Measurements from ENCODE around the gene ZNF581. TPM values are rescaled to one million over a fixed set of nuclear protein-coding genes. Genes with fewer than 3 reads are reported as not detected.

ZNF581 gene
- total RNA-seq, 1 experiment from 2014 or later: 65.1 TPM

DNA sequence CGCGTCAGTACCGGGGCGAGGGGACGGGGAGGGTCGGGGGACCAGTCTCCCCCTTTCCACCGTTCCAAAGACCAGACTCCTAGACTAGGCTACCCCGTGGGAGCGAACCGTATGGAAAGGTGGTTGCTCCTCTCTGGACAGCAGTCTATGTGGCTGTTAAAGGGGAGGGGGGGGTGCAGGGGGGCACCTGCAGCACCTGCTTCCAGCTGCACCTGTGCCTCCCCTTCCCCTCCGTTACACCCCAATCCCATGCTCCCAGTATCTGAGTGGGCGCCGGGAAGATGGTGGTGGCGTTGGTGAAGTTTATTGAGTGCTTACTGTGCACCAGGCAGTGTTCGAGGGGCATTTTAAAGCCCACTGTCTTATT lies 42.8 kb upstream of the ZNF581 start:
- H3K4me1 ChIP-seq (ENCODE audit: insufficient read depth, low read length): peaks cover 2% of the 10 kb centered on the region; the same call in 1 of the 2 replicates
- peak overlapping the region; percentile 33 for H3K9ac ChIP-seq (ENCODE audit: extremely low read depth, insufficient read length, low read length)
- Mint-ChIP-seq H3K27ac (no peak overlapping the region; a peak in 1 of 7 replicates), H3K4me3 (peak overlapping the region; percentile 57 to 78), H3K4me1 (peaks cover 29 to 39% of the 10 kb centered on the region in 2 experiments), H3K9me3 (peaks cover 2 to 4% of the 10 kb centered on the region in 2 experiments; a peak in 2 of 5 replicates), H3K36me3 (ENCODE audit: insufficient read depth in 1 of 3, low read depth in 3 of 3) (peaks cover 15 to 21% (median 18%) of the 10 kb centered on the region in 3 experiments; a peak in 6 of 7 replicates), H3K27me3 (ENCODE audit: low read depth) (no peaks in the 10 kb centered on the region)
- no peaks in the 10 kb centered on the region for H3K27me3 ChIP-seq (ENCODE audit: insufficient read depth, low read length)
- no peak overlapping the region for H3K4ac ChIP-seq (ENCODE audit: low read depth, low read length)
- no peak overlapping the region for H3K23ac ChIP-seq (ENCODE audit: insufficient read length, low read depth, low read length)
- no peak overlapping the region for H2BK12ac ChIP-seq (ENCODE audit: insufficient read length, low read depth, low read length)
- no peaks in the 10 kb centered on the region for H3K79me2 ChIP-seq (ENCODE audit: insufficient read depth, low read length)
- no peak overlapping the region for H3T11ph ChIP-seq (ENCODE audit: low read length)
- no peak overlapping the region for H2BK20ac ChIP-seq (ENCODE audit: low read depth, low read length, poor library complexity, severe bottlenecking)
- H4K5ac ChIP-seq (ENCODE audit: insufficient read length, low read depth, low read length): no peak overlapping the region
- no peak for TF ChIP-seq CTCF (conservative IDR thresholded peaks at IDR 0.05)
- no peak overlapping the region for H2BK120ac ChIP-seq (ENCODE audit: low read depth, low read length, poor library complexity, severe bottlenecking)
- H4K20me1 ChIP-seq (ENCODE audit: control insufficient read depth, insufficient read depth, insufficient read length): no peaks in the 10 kb centered on the region
- DNase-seq: no peak
- no peak overlapping the region for H2AFZ ChIP-seq (ENCODE audit: low read length)
- H2BK15ac ChIP-seq (ENCODE audit: low read depth, low read length): no peak overlapping the region
- H2AK5ac ChIP-seq (ENCODE audit: insufficient read length, low read length): no peak overlapping the region
- H3K9me3 ChIP-seq (ENCODE audit: control insufficient read depth, low read depth, low read length): no peaks in the 10 kb centered on the region
- H3K23me2 ChIP-seq (ENCODE audit: insufficient read length, low read depth, low read length, poor library complexity, severe bottlenecking): peaks cover 4% of the 10 kb centered on the region
- no peak overlapping the region for H3K56ac ChIP-seq (ENCODE audit: insufficient read length, low read depth, low read length)
- peak overlapping the region; percentile 54 for H3K18ac ChIP-seq (ENCODE audit: insufficient read length, low read depth, low read length)
- H3K14ac ChIP-seq (ENCODE audit: insufficient read depth, low read length): no peak overlapping the region
- no peak overlapping the region for H4K91ac ChIP-seq (ENCODE audit: insufficient read length, low read depth, low read length)
- no peak overlapping the region for H3K27ac ChIP-seq (ENCODE audit: insufficient read length, low read depth, low read length)
- H2BK5ac ChIP-seq (ENCODE audit: insufficient read length, low read length): no peak overlapping the region
- peak overlapping the region; percentile 75 for H3K4me2 ChIP-seq (ENCODE audit: insufficient read depth, insufficient read length, low read length)
- WGBS (ENCODE audit: extremely low coverage, insufficient read length, low lambda C conversion rate): no CpG with 5 or more reads among the region's 15 CpGs
- H3K79me1 ChIP-seq (ENCODE audit: insufficient read depth, low read depth, low read length, poor library complexity, severe bottlenecking): no peaks in the 10 kb centered on the region
- no peak overlapping the region for H4K8ac ChIP-seq (replicated peaks; ENCODE audit: insufficient read length, low read depth, low read length)

All from H9 (cell line).